G401 (cell line): Measurements from ENCODE around the gene SLC39A6. TPM values are rescaled to one million over a fixed set of nuclear protein-coding genes. Genes with fewer than 3 reads are reported as not detected.
"Not testable (repeated sequence)": the region's sequence is repeated elsewhere in the genome, so short reads cannot be mapped to it uniquely, and the experiment has no call there.

Experiments
- DNase-seq: peaks from one replicate; pipeline ENCODE4 v3.0.0-alpha.2; 2015; ENCODE audit warnings: low spot score
- in situ Hi-C: cut with HindIII; loops from 2 replicates; pipeline ENCODE4 v1.10.0; 2016; ENCODE audit warnings: low sequenced_read_pairs, mixed read lengths
- total RNA-seq: library from RNA; depleted of rRNA; stranded (reverse); fragments of >200 nt; shearing (Covaris generic); gene quantifications from 2 replicates; pipeline ENCODE4 v1.2.3, GENCODE V29; 2014; rRNA removed

SLC39A6 gene, protein sequence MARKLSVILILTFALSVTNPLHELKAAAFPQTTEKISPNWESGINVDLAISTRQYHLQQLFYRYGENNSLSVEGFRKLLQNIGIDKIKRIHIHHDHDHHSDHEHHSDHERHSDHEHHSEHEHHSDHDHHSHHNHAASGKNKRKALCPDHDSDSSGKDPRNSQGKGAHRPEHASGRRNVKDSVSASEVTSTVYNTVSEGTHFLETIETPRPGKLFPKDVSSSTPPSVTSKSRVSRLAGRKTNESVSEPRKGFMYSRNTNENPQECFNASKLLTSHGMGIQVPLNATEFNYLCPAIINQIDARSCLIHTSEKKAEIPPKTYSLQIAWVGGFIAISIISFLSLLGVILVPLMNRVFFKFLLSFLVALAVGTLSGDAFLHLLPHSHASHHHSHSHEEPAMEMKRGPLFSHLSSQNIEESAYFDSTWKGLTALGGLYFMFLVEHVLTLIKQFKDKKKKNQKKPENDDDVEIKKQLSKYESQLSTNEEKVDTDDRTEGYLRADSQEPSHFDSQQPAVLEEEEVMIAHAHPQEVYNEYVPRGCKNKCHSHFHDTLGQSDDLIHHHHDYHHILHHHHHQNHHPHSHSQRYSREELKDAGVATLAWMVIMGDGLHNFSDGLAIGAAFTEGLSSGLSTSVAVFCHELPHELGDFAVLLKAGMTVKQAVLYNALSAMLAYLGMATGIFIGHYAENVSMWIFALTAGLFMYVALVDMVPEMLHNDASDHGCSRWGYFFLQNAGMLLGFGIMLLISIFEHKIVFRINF
- total RNA-seq, result 53.5 and 69.7 TPM in 2 replicates

DNA sequence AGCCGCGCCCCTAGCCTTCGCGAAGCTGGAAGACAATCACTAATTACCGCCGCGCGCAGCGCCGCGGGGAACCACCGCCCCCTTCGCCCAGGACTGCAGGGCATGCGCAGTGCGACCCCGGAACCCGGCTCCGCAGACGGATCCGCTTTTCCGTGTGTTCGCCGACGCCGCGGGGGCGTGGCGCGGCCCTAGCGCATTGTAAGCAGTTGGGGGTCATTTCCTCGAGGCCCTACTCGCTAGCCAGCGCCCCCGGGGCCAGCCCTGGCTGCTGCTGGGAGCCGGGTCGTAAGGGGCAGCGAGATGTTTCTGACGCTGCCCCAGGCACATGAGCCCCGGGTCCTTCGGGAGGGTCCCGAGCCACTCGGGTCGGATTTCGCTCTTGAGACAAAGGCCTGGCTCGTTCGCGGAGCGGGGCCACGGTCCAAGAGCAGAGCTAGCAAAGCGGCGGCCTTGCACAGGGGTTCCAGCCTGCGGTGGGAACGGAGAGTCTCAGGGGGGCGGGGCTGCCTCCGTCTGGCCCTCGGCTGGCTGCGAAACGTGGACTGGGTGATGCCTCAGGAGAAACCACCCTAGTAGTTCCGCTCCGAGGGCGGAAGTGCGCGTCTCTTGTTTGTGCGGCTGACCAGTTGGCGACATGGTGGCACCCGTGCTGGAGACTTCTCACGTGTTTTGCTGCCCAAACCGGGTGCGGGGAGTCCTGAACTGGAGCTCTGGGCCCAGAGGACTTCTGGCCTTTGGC is at the start of gene SLC39A6, which contains the start of gene ELP2:
Gene SLC39A6 (minus strand): TSS at position 41 of the 739 bp plus-strand sequence. CDS start 2,333 bp downstream, outside the sequence.
Gene ELP2 (plus strand): TSS at position 600 of the 739 bp plus-strand sequence. CDS start 35 bp downstream, at position 635.
- in situ Hi-C loops, result no loop called here
- DNase-seq, result peak; percentile 96

DNA sequence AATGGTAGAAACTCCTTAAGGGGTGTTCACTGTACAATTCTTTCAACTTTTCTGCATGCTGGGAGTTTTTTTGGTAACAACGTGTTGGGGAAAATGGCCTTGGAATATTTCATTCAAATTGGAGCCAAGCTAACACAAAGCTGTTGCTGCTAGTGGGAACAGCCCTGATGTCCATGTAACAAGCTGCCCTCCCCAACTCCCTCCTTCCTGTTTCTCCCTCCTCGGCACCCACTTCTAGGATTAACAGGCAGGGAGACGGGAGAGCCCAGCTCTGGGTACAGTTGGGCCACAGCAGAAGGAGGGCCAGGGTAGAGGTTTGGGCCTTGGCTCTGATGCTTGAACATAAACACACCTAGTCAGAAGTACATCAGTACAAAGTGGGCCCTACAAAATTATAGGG is 48.8 kb upstream of the SLC39A6 start:
- DNase-seq, result no peak
- in situ Hi-C loops, result no loop called here

DNA sequence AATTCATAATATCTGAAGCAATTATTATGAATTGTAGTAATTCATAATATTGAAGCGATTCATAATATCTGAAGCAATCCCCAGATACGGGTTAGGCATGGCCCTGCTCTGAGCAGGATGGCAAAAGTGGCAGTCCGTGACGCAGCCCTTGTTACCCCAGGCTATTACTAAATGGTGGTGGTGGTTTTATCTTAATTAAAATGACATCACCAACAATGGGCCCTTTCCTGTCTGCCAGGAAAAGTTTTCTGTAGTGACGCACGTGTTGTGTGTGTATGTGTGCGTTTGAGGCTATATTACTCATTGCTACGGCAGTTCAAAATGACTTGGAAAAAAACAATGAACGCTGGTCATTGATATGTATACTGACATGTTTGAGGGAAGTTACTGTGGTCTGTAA is 47.6 kb upstream of the SLC39A6 start:
- DNase-seq, result no peak
- in situ Hi-C loops, result no loop called here

DNA sequence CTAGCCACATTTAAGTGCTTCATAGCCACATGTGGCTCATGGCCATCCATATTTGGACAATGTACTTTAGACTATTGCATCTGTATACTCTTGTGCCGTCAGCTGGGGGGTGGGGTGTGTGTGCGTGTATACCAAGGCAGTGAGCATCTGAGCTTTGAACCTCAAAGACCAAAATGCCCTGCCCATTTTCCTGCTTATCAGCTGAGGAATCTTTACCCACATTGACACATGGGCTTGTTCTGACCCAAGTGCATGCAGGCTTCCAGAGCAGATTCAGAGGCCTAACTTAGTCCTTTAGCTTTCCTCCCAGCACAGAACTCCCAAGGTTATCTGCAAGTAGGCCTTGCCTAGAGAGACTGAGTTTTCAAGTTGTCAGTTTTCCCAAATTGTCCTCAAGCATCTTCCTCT is 47.0 kb upstream of the SLC39A6 start:
- in situ Hi-C loops, result no loop called here
- DNase-seq, result no peak

DNA sequence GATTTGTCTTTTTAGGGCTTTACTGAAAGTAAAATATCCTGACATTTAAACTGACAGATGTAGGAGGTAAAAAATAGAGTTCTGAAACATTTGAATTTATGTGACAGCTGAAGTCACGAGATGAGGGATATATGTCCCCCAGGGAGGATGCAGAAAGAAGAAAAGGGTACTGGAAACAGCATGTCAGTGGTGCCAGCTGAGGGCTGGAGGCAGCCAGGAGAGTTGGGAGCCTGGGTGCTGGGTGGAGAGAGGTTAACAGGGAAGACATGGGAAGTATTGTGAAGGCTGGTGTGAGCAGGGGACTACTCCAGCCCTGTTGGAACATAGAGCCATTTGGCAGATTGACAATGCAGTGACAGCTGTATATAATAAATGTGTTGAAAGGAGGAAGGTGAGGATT is 46.3 kb upstream of the SLC39A6 start:
- DNase-seq, result no peak
- in situ Hi-C loops, result no loop called here

DNA sequence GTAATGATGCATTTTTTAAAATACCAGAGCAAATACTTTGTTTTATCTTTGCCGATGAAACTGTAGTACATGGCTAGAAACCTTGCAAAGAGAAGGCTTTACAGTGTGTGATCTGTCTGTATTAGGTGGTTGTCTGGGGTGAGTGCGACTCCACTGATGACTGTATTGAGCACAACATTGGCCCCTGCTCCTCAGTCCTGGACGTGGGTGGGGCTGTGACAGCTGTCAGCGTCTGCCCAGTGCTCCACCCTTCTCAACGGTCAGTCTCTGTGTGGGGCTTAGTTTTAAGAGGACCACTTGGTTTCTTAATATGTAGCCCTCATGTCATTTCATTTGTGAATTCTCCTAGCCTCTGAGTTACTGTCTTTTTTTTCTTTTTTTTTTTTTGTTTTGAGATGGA is 40.8 kb upstream of the SLC39A6 start:
- DNase-seq, result no peak
- in situ Hi-C loops, result no loop called here

DNA sequence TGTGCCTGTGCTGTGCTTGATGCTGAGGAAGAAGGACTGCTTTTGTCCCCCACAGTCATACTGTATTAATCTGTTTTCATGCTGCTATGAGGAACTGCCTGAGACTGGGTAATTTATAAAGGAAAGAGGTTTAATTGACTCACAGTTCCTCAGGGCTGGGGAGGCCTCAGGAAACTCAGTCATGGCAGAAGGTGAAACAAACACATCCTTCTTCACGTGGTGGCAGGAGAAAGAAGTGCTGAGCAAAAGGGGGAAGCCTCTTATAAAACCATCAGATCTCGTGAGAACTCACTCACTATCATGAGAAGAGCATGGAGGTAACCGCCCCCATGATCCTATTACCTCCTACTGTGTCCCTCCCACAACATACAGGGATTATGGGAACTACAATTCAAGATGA is 39.2 kb upstream of the SLC39A6 start:
- in situ Hi-C loops, DNase-seq: not testable (repeated sequence)

DNA sequence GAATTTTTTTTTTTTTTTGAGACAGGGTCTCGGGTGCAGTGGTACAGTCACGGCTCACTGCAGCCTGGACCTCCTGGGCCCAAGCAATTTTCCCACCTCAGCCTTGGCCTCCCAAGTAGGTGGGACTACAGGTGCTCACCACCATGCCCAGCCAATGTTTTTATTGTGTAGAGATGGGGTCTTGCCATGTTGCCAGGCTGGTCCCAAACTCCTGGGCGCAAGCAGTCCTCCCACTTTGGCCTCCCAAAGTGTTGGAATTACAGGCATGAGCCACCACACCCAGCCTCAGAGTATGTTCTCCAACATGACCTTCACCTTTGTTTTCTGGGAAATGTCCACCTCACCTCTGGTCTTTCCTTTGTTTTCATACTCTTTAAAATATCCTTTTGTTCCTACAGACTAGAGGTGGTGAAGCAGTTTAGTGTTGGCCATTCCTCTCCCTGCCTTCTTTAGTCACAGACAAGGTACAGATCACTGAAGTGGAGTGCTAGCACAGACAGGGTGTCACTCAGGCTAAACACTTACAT is 38.6 kb upstream of the SLC39A6 start:
- no peak for DNase-seq
- in situ Hi-C loops, result no loop called here

DNA sequence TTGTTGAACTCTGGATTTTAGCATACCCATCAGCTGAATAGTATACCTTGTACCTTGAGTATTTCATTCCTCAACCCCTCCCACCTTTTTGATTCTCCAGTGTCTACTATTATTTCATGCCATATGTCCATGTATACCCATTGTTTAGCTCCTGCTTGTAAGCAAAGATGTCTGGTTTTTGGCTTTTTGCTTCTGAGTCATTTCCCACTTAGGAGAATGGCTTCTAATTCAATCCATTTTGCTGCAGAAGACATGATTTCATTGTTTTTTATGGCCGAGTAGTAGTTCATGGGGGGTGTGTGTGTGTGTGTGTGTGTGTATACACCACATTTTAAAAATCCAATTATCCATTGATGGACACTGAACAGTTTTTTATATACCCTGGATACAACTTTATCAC is 33.8 kb upstream of the SLC39A6 start:
- DNase-seq, result no peak
- in situ Hi-C loops, result no loop called here

DNA sequence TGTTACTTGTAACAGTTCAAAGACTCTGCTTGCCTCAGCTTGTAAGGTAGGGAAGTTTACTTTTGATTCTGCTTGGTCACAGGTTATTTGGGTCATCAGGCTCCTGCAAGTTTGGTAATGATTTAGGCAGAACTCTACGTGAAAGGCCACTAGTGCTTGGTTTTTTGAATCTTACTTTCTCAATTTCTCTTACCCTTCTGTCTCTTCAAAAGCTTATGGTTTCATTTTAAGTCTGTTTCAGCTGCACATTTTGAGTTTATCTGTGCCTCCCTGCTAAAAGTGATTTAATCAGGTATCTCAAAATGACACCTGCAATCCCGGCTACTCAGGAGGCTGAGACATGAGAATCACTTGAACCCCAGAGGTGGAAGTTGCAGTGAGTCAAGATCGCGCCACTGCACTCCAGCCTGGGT is 31.8 kb upstream of the SLC39A6 start:
- DNase-seq, result no peak
- in situ Hi-C loops, result no loop called here

DNA sequence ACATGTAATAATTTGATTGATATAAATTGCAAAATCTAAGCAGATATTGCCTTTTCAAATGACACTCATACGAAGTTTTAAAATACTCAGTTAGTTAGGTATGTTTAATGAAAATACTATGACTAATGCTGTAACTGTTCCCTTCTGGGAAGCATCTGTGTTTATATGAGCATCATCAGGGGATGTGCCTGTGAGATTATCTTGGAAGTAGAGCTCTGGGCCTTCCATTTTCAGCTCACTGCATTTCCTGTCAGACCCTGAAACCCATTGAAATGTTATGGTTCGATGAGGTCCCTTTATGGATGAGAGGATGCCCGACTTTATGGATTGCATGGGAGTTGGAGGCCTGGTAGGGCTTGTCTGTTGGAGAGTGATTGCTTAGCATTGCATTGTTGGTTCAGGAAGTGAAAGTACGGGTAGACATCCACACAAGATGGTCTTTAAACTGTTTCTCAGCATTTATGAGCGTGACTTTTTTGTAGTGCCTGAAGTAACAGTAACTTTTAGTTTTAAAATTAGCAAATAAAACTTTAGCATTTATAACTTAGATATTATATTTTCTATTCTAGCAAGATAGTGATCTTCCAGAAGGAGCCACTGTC is 29.2 kb upstream of the SLC39A6 start:
- DNase-seq, result no peak
- in situ Hi-C loops, result no loop called here

DNA sequence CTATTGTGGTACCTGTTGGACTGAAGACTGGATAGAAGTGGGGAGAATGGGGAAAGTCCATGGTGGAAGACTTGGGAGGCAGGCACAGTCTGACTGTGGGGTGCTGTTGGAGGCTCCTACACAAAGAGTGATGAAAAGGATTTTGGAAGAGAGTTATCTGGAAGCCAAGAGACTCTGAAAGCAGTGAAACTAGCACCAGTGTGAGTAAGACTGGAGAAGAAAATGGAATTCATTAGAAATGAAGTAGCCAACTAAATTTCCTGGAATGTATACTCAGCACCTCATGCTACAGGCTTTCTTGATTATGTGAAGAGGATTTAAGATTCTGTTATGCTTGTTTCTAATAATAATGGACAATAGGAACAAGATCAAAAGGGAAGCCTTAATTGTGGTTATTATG is 28.3 kb upstream of the SLC39A6 start:
- in situ Hi-C loops, result no loop called here
- DNase-seq, result no peak

DNA sequence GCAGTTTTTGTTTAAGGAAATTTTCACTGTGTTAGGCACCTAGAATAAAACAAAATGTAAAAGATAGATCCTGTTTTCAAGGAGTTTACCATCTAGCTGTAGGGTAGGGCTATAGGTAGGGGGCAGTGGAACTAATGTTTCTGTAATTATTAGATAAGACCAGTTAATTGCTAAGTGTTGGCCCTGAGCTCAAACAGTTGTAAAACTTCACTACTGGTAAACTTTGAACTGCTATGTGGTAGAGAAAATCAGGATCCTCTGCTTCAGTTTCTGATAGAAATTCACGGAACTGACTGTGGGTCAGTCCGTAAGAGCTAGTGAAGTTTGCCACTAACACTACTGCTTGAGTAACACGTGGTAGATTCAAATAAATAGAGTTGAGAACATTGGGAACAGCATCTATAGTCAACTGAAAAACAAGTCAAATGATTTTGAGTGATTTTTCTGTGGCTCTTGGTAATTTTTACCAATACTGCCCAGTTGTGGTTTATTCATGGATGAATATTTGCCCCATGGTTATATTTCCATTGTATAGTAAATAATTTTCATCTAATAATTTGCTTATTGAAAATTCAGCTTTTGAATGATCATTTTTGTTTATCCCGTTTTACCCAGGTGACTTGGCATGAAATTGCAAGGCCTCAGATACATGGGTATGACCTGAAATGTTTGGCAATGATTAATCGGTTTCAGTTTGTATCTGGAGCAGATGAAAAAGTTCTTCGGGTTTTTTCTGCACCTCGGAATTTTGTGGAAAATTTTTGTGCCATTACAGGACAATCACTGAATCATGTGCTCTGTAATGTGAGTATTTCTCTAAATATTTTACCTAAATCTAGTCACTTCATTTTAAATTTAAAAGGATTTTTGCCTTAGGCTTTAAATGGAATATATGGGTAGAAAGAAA is 27.0 kb upstream of the SLC39A6 start:
- in situ Hi-C loops, result no loop called here
- no peak for DNase-seq

DNA sequence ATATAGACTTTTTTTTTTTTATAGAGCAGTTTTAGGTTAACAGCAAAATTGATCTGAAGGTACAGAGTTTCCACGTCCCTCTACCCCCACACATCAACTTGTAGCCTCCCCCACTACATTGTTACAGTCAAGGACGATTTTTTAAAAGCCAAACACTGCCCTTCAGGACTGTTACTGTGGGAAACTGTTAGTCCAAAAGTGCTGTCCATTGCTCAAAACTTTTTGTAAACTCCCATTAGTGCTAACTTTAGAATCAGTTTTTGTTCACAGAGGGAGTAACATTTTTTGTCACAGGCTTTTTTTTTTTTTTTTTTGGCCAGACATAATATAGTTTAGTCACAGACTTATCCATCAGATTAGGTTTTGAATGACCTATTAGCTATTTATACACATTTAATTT is 24.6 kb upstream of the SLC39A6 start:
- in situ Hi-C loops, result no loop called here
- no peak for DNase-seq

DNA sequence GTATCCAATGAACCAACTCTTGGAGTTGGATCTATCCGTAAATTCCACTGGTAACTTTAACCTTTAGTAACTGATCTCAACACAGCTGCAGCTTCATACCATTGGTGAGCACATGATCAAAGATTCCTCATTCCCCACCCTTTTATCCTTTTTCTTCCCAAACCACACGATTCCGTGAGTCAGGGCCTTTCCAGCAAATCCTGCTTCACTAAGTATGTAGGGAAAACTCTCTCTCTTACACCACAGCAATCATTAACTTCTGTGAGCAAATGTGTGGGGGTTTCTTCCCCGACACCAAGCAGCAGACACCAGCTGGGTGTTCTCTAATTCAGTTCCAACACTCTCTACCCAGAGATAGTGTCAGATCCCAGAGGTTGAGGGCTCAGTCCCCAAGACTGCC is 24.1 kb upstream of the SLC39A6 start:
- no peak for DNase-seq
- in situ Hi-C loops, result no loop called here

DNA sequence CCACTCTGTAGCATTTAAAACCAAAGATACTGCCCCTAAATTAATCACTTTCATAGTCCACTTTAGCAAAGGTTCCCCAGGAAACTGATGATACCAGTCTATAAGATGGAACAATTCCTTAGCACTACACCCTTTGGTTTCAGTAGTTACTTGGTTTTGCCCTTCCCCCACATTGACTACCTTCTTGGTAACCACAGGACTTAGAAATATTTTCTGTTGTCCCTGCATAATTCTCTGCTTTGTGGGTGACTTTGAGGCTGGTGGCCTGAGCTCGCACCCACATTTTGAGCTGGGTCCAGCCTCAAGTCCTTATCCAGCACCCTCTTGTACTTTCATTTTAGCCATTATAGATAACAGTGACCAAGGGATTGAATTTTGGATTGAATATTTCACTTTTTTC is 23.6 kb upstream of the SLC39A6 start:
- DNase-seq, result no peak
- in situ Hi-C loops, result no loop called here

DNA sequence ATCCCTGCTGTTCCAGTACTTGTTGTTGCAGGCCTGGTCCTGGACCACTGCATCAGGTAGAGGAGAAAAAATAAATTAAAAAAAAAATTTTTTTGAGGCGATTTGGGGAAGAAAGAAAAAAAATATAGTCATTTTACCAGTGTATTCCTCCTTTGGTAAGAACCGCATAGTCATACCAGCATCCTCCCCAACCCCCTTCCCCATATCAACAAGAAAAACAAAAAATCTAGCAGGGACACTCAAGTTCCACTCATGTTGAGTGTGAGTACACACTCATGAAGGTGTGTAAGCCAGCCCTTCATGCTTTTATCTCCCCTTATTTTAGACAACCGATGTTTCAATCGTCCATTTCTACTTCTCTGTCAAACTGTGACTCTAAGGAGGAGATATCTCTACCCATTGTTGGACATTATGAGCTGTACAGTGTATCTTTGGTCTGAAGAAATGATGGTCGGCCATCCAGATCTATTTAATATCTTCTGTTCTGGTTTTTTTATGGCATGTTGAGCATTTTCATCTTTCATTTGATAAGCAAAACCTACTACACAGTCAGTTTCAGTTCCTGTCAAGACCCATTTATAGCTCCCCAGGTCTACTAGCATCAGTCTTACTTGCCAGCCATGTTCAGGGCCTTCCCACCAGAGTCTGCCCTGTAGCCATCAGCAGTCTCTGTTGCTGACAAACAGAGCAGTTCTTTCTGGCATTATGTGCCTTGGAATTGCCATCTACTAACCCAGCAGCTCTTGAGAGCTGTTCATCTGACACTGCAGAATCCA is 20.6 kb upstream of the SLC39A6 start:
- in situ Hi-C loops, result no loop called here

More for the DNA sequence above, 20.6 kb upstream of the SLC39A6 start:
- no peak for DNase-seq
